ENCODE results near the gene GAL.

GAL gene

GRCh38 chr11:68659158-68659921 lies 25.0 kb upstream of the GAL start:
- peak; percentile 82 for DNase-seq

- no peak for DNase-seq
Observed at GRCh38 chr11:68660066-68660810, 24.1 kb upstream of the GAL start.

- DNase-seq, result no peak
Observed at GRCh38 chr11:68661014-68661413, 23.3 kb upstream of the GAL start.

GRCh38 chr11:68661697-68662603 lies 22.4 kb upstream of the GAL start:
- DNase-seq, result no peak

GRCh38 chr11:68663482-68664010 lies 20.8 kb upstream of the GAL start:
- no peak for DNase-seq

GRCh38 chr11:68664141-68664540 lies 20.2 kb upstream of the GAL start:
- no peak for DNase-seq

GRCh38 chr11:68664906-68665305 lies 19.4 kb upstream of the GAL start:
- DNase-seq, result no peak

GRCh38 chr11:68665436-68665835 lies 18.9 kb upstream of the GAL start:
- DNase-seq, result no peak

GRCh38 chr11:68666849-68667248 lies 17.5 kb upstream of the GAL start:
- DNase-seq, result no peak

GRCh38 chr11:68667511-68668500 lies 16.5 kb upstream of the GAL start:
- no peak for DNase-seq

- no peak for DNase-seq
Observed at GRCh38 chr11:68669301-68670090, 14.8 kb upstream of the GAL start.

GRCh38 chr11:68670208-68670992 lies 13.9 kb upstream of the GAL start:
- no peak for DNase-seq

GRCh38 chr11:68673306-68673945 lies 10.9 kb upstream of the GAL start:
- DNase-seq, result no peak

- peak; percentile 39 for DNase-seq
Observed at GRCh38 chr11:68673991-68674390, 10.4 kb upstream of the GAL start.

- DNase-seq, result no peak
Observed at GRCh38 chr11:68674461-68674860, 9.9 kb upstream of the GAL start.

GRCh38 chr11:68677432-68677831 lies 6.9 kb upstream of the GAL start:
- peak; percentile 71 for DNase-seq

- DNase-seq, result no peak
Observed at GRCh38 chr11:68678031-68678441, 6.3 kb upstream of the GAL start.

GRCh38 chr11:68680541-68681231 lies 3.7 kb upstream of the GAL start:
- DNase-seq, result no peak

GRCh38 chr11:68682531-68682961 lies 1.8 kb upstream of the GAL start:
- DNase-seq, result no peak

All from right hindlimb (tissue), 1 donor.